Keratinocyte (primary cell): ENCODE measurements around the gene EVX2. TPM values are rescaled to one million over a fixed set of nuclear protein-coding genes. Genes with fewer than 3 reads are reported as not detected.

ENCODE experiments used
- DNase-seq: peaks from one replicate; pipeline ENCODE4 v3.0.0-alpha.2; 2011; ENCODE audit warnings: low read depth, missing footprints, low spot score
- FAIRE-seq: peaks from 2 replicates; lab custom pipeline; 2011; peaks lifted over from hg19 to GRCh38; lab: Jason Lieb, UNC
- H2AFZ ChIP-seq: 2 replicates; pipeline ENCODE4 v1.6.0; 2012; ENCODE audit warnings: low read length, control low read depth, inconsistent platforms; ENCODE audit not compliant: control insufficient read depth
- H3K27ac ChIP-seq: 2 replicates; pipeline ENCODE4 v1.5.1; 2011; ENCODE audit warnings: low read length; ENCODE audit not compliant: control insufficient read depth, insufficient read depth
- H3K27me3 ChIP-seq: 3 replicates; pipeline ENCODE4 v1.6.0; 2011; ENCODE audit warnings: low read length; ENCODE audit not compliant: control insufficient read depth, insufficient read depth; ENCODE audit errors: extremely low read depth
- H3K36me3 ChIP-seq, 2 experiments: 2 replicates in 1 of 2; 3 replicates in 1 of 2; pipeline ENCODE4 v1.5.1; 2011; ENCODE audit warnings: low read length in 2 of 2, mild to moderate bottlenecking in 1 of 2; ENCODE audit not compliant: control insufficient read depth in 2 of 2, insufficient read depth in 2 of 2; ENCODE audit errors: extremely low read depth in 1 of 2
- H3K4me1 ChIP-seq: 3 replicates; pipeline ENCODE4 v1.5.1; 2011; ENCODE audit warnings: low read length; ENCODE audit not compliant: control insufficient read depth, insufficient read depth; ENCODE audit errors: extremely low read depth
- H3K4me2 ChIP-seq: 3 replicates; pipeline ENCODE4 v1.6.0; 2011; ENCODE audit warnings: low read depth, low read length; ENCODE audit not compliant: control insufficient read depth, insufficient read depth; ENCODE audit errors: extremely low read depth
- H3K4me3 ChIP-seq, 3 experiments: fragments of 200-600 bp in 1 of 3; sonication (generic) in 1 of 3; 2 replicates in 2 of 3; 3 replicates in 1 of 3; pipeline ENCODE4 v1.5.1; 2011 to 2016; ENCODE audit warnings: low read length in 3 of 3, mild to moderate bottlenecking in 3 of 3, control low read depth in 2 of 3, inconsistent platforms in 1 of 3, low read depth in 1 of 3, mixed read lengths in 1 of 3, mixed run types in 1 of 3, moderate library complexity in 1 of 3; ENCODE audit not compliant: control insufficient read depth in 2 of 3, insufficient read depth in 2 of 3; ENCODE audit errors: extremely low read depth in 1 of 3
- H3K79me2 ChIP-seq: 2 replicates; pipeline ENCODE4 v1.6.0; 2012; ENCODE audit warnings: low read length; ENCODE audit not compliant: control insufficient read depth, insufficient read depth
- H3K9ac ChIP-seq: 3 replicates; pipeline ENCODE4 v1.6.0; 2011; ENCODE audit warnings: low read length; ENCODE audit not compliant: control insufficient read depth, insufficient read depth; ENCODE audit errors: extremely low read depth
- H3K9me1 ChIP-seq: 3 replicates; pipeline ENCODE4 v1.6.0; 2011; ENCODE audit warnings: low read length; ENCODE audit not compliant: control insufficient read depth, insufficient read depth; ENCODE audit errors: extremely low read depth
- H3K9me3 ChIP-seq: 2 replicates; pipeline ENCODE4 v1.5.1; 2012; ENCODE audit warnings: low read depth, low read length; ENCODE audit not compliant: control insufficient read depth
- H4K20me1 ChIP-seq: 3 replicates; pipeline ENCODE4 v1.6.0; 2011; ENCODE audit warnings: low read length; ENCODE audit not compliant: control insufficient read depth, insufficient read depth; ENCODE audit errors: extremely low read depth
- CTCF ChIP-seq, 3 experiments: IDR thresholded peaks in 1 of 3; conservative IDR thresholded peaks in 1 of 3; optimal IDR thresholded peaks in 1 of 3; 2 replicates in 2 of 3; 3 replicates in 1 of 3; pipeline versions ENCODE3 to v1.5.1; 2011; ENCODE audit warnings: low read length in 3 of 3, mild to moderate bottlenecking in 3 of 3, moderate library complexity in 2 of 3, control low read depth in 1 of 3, inconsistent platforms in 1 of 3; ENCODE audit not compliant: insufficient read depth in 2 of 3; ENCODE audit errors: extremely low read depth in 1 of 3
- EZH2 ChIP-seq: IDR thresholded peaks from one replicate; pipeline ENCODE4 v1.6.1; 2012; ENCODE audit warnings: inconsistent platforms, mild to moderate bottlenecking, low read length, moderate library complexity
- dilution Hi-C: fragments of 300-500 bp; cut with MboI; formaldehyde crosslinking; loops from one replicate; pipeline ENCODE4 v1.7.0; 2020; ENCODE audit warnings: low sequenced_read_pairs; ENCODE audit not compliant: extremely low pct_ligation_motif_present
- polyA plus RNA-seq, 5 experiments: library from polyadenylated mRNA; depleted of rRNA in 3 of 5; stranded (reverse) in 3 of 5; stranded (forward) in 1 of 5; unstranded in 1 of 5; fragments of >200 nt; gene quantifications; 1 replicate in 1 of 5; 2 replicates in 3 of 5; 3 replicates in 1 of 5; pipeline versions ENCODE4 v1.2.1 to v1.2.3, GENCODE V29; 2011 to 2012; ENCODE audit warnings: missing spikeins in 2 of 5, low read depth in 1 of 5, low replicate concordance in 1 of 5

EVX2 gene
- polyA plus RNA-seq, 1 donor (not counting 4 experiments of a cell fraction or from before 2014, with no cell fraction given), result not detected

- H3K4me2 ChIP-seq, result peak overlapping the region; percentile 19
- H3K4me3 ChIP-seq, result no peak overlapping the region
- no peaks in the 10 kb centered on the region for H3K9me3 ChIP-seq
Measured at GRCh38 chr2:176067589-176068418, 16.0 kb downstream of the EVX2 start.

GRCh38 chr2:176066645-176067588 is 16.8 kb downstream of the EVX2 start:
- no peak overlapping the region for H3K4me3 ChIP-seq
- H3K36me3 ChIP-seq, result no peaks in the 10 kb centered on the region
- peaks cover 2% of the 10 kb centered on the region for H4K20me1 ChIP-seq
- H3K9ac ChIP-seq, result no peak overlapping the region
- FAIRE-seq (no peak), DNase-seq (no peak)
- H3K27me3 ChIP-seq, result peaks cover 71% of the 10 kb centered on the region
- no peaks in the 10 kb centered on the region for H3K9me1 ChIP-seq
- H3K9me3 ChIP-seq, result no peaks in the 10 kb centered on the region
- H3K4me2 ChIP-seq, result peak overlapping the region; percentile 19
- no peaks in the 10 kb centered on the region for H3K79me2 ChIP-seq
- dilution Hi-C loops, result no loop called here
- TF ChIP-seq EZH2 (peak; percentile 75), CTCF (optimal IDR thresholded peaks at IDR 0.05 in 1 of 3, IDR thresholded peaks at IDR 0.05 in 1 of 3, conservative IDR thresholded peaks at IDR 0.05 in 1 of 3; ENCODE audit: extremely low read depth in 1 of 3, insufficient read depth in 2 of 3, low read length in 3 of 3) (no peak)
- no peaks in the 10 kb centered on the region for H3K4me1 ChIP-seq
- no peak overlapping the region for H3K27ac ChIP-seq
- no peak overlapping the region for H2AFZ ChIP-seq

More at GRCh38 chr2:176067589-176068418, 16.0 kb downstream of the EVX2 start:
- no peak for TF ChIP-seq CTCF (optimal IDR thresholded peaks at IDR 0.05 in 1 of 3, IDR thresholded peaks at IDR 0.05 in 1 of 3, conservative IDR thresholded peaks at IDR 0.05 in 1 of 3; ENCODE audit: extremely low read depth in 1 of 3, insufficient read depth in 2 of 3, low read length in 3 of 3)
- dilution Hi-C loops, result no loop called here
- FAIRE-seq (no peak), DNase-seq (no peak)
- H3K27me3 ChIP-seq, result peaks cover 80% of the 10 kb centered on the region
- H3K36me3 ChIP-seq, result no peaks in the 10 kb centered on the region
- no peak overlapping the region for H2AFZ ChIP-seq
- peaks cover 2% of the 10 kb centered on the region for H4K20me1 ChIP-seq
- H3K9me1 ChIP-seq, result no peaks in the 10 kb centered on the region
- no peak overlapping the region for H3K27ac ChIP-seq
- no peak overlapping the region for H3K9ac ChIP-seq
- no peaks in the 10 kb centered on the region for H3K4me1 ChIP-seq
- H3K79me2 ChIP-seq, result no peaks in the 10 kb centered on the region
